Measurements from ENCODE around the gene PHLDA3.

PHLDA3 gene

GRCh38 chr1:201465698-201466290, 3.2 kb downstream of the PHLDA3 start:
- no peak for DNase-seq

- no peak for DNase-seq
Measured at GRCh38 chr1:201463071-201463552, 5.9 kb downstream of the PHLDA3 start.

DNA sequence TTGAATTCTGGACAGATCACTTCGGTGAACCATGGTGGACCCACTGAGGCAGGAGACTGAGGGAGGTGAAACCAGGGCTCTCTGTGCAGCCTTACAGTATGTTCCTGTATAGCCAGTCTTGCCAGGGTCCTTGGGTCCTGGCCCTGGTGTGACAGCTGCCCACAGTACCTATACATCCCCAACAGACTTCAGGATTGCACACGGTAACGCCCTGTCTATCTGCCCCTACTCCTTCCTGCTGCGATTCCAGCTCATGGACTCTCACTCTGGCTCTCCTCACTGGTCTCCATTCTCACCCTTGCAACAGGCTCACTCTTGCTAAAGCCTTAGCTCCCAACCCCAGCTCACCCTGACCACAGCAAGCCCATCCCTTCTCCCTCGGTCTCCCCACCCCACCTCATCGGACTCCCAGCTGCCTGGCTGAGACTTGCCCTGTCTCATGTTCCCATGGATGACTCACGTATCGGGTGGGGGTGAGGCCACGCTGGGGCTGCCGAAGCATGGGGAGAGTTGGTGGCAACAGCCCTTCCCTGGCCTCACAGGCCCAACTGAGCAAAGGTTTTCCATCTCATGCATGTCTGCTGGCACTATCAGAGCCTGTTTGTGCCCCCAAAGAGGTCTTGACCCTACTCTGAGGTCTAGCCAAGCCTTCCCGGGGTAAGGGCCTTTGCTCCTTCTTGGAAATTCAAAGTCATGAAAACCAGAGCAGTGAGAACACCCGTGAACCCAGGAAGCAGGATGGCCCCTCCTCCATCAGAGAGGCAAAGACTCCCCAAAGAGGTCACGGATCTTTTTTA, 7.1 kb downstream of the PHLDA3 start:
- DNase-seq, result peak; percentile 23

DNA sequence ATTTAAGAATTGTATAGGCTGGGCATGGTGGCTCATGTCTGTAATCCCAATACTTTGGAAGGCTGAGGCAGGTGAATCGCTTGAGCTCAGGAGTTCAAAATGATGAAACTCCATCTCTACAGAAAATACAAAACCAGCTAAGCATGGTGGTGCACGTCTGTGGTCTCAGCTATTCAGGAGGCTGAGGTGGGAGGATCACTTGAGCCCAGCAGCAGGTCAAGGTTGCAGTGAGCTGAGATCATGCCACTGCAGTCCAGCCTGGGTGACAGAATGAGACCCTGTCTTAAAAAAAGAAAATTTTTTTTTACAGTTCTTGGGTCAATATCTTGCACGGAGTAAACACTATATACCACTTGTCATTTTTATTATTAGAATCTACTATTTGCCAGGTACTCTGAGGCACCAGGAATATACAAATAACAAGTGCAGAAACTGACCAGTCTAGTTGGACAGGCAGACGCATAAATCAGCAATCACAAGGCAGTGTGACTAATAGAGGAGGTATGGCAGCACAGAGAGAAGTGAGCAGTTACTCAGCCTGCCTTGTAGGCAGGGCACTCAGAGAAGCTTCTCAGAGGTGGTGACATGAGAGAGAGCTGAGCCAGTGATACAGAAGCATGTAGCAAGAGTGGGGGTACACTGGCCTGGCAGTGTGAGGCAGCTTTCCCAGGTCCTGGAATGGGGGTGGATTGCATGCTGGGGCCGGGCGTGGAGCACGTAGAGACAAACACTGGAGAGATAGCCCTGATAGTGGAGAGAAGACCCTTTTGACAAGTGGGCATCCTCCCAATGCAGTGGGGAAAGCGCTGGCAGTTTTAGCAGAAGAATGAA, 8.0 kb downstream of the PHLDA3 start:
- DNase-seq, result no peak

- DNase-seq, result no peak
Measured at GRCh38 chr1:201459775-201460174, 9.2 kb downstream of the PHLDA3 start.

DNA sequence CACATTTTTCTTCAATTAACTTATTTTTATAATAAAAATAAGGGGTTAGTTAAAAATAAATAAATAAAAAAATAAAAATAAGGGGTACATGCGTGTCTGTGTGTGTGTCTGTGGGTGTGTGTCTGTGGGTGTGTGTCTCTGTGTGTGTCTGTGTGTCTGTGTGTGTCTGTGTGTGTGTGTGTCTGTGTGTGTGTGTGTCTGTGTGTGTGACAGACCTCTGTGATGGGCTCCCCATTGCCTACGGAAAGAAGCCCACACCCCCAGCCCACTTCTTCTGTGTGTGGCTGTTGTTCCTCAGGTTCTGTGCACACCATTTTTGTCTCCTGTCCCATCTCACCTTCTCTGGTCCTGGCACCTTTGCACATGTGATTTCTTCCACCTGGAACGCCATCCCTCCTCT, 9.9 kb downstream of the PHLDA3 start:
- DNase-seq, result no peak

GRCh38 chr1:201457508-201457960, 11.5 kb downstream of the PHLDA3 start:
- DNase-seq, result no peak

- DNase-seq, result peak; percentile 43
Measured at GRCh38 chr1:201456499-201457309, 12.3 kb downstream of the PHLDA3 start.

DNA sequence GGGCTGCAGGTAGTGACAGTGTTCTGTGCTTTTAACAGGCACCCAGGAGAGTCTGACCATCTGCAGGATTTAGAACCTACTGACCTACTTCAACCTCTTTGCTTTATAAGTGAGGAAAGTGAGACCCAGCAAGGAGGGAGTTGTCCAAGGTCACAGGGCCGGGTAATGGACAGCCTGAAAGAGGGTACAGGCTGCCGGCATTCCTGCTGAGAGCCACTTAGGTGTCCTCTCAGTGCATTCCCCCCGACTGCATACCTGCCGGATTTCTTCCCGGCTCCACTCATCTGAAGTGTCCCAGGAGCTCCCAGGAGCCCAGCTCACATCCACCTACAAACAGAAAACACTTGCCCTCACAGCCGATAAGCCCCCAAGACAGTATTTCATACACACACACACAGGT, 13.9 kb downstream of the PHLDA3 start:
- DNase-seq, result no peak

DNA sequence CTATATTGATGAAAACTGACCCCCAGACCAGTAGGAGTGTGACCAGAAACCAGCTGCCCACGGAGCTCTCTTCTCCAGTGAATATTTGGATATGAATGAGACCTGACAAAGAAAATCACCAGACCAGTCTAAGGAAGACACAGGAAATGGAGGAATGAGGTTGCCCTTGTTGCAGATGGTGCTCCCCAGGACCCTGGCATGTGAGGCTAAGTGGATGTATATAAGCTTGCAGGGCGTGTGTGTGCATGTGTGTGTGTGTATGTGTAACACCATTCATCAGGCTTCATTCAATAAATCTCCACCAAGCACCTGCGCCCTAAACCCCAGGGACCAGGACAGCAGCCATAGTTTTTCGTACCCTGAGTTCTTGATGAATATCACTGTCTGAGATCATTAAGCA, 14.4 kb downstream of the PHLDA3 start:
- no peak for DNase-seq

DNA sequence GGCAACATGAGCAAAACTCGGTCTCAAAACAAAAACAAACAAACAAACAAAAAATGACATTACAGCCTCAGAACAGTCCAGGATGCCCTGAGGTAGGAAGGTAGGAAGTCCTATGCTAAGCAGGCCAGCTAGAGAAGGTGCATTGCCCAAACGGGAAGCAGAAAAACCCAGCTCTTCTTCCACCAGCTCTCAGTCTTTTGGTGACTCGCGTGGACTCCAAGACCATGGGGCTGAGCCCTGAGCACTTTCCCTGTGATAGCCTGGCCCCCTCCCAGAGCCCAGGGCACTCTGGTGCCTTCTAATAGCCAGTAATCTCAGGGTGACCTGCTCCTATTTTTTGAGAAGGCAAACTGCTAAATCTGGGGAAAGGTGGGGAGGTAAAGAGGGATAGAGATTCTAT, 16.1 kb downstream of the PHLDA3 start:
- DNase-seq, result no peak

GRCh38 chr1:201450721-201451291, 18.2 kb downstream of the PHLDA3 start:
- peak; percentile 73 for DNase-seq

DNA sequence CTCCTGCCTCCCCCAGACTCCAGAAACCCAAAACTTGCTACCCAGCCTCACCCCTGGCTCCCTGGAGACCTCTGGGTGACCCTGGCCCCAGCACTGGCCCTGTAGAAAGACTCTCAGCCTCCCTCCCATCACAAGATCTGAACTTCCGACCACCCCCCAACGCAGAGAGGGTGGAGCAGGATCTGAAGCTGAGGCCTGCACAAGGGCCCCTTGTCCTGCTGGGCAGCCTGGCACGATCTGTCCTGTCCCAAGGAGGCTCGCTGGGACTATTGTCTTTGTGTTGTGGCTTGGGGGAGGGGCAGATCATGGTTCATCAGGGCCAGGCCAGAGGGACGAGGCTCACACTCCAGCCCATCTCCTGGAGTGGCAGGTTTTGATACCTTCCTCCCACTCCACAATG, 20.0 kb downstream of the PHLDA3 start:
- no peak for DNase-seq

- DNase-seq, result peak; percentile 64
Measured at GRCh38 chr1:201447903-201448871, 20.8 kb downstream of the PHLDA3 start.

DNA sequence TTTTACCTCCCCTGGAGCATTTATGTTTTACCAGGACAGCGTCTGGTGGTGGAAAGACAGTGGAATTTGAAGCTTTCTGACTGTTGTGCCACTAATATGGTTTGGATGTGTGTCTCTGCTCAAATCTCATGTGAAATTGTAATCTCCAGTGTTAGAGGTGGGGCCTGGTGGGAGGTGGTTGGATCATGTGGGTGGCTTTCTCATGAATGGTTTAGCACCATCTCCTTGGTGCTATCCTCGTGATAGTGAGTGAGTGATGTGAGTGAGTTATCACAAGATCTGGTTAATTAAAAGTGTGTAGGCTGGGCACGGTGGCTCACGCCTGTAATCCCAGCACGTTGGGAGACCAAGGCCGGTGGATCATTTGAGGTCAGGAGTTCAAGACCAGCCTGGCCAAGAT, 23.7 kb downstream of the PHLDA3 start:
- DNase-seq, result no peak

DNA sequence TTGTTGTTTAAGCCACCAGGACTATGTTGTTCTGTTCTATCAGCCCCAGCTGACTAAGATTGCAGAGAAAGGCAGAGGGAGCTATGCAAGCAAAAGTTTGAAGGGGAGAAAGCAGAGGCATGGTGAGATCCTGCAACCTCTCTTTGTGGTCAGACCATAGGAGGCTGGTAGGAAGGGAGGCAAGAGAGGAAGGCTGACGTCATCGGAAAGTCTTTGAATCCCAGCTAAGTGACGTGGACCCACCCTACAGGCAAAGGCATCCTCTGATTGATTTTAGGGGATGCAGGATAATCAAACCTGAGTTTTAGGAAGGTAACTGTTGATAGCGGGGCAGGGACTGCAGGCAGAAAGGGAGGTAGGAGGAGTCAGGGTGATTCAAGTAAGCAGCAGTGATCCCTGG, 24.2 kb downstream of the PHLDA3 start:
- no peak for DNase-seq

DNA sequence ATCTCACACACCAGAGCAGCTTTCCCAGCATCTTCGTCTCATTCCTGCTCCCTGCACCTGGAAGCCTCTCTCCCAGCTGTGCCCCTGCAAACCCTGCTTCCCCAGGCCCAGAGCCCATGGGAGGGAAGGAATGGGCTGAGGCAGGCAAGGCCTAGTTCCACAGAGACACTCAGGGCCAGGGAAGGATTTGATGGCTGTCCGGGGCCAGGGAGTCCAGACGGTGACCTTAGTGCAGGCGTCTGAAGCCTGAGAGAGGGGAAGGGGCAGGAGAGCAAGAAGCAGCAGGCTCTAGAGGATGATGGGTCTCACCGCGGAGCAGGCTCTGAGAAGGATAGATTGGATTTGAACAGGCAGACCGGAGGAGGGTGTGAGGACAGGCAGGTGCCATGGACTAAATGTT, 25.2 kb downstream of the PHLDA3 start:
- no peak for DNase-seq

DNA sequence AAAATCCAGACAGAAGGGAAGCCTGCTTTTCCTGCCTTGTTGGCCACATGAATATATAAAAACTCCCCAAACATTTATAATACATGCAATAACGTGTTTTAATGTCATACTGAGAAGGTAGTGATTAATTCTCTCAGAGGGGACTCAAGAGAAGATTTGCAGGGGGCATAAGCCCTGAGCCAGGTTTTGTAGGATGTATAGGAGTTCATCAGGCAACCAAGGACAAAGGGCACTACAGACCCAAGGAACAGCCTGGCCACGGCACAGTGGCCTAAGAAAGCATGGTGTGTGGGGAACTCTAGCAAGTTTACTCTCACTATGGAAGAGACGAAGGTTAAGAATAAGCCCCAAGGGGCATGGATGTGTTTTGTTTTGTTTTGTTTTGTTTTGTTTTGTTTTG, 32.0 kb downstream of the PHLDA3 start:
- no peak for DNase-seq

DNA sequence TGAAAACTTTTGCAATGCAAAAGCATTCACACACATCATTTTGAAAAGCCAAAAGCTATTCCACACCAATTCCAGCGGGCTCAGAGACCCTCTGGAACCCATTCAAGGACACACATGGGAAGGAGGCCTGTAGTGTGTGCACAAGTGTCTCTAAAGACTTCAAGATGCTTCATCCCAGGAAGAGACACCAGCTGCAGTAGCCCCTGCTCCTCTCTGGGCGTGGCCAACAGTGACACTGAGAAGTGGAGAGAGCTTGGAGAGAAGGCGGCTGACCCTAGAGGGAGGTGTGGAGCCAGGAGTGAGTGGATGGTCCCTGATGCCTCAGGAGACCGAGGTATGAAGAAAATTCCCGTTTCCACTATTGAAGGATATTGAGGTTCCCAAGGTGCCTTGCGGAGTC, 32.6 kb downstream of the PHLDA3 start:
- DNase-seq, result peak; percentile 23

DNA sequence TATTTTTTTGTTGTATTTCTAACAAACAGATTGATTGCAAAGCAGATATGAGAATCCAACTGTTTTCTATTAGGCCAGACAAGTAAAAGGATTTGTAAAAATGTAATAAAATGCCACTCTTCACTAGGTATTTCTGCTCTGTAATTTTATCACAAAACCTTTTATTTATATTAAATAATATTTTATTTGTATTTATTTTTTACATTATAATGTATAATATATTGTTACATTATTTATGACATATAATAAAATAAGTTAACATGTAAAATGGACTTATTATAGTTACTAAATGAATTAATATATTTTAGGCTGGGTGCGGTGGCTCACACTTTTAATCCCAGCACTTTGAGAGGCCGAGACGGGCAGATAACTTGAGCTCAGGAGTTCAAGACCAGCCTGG, 34.7 kb downstream of the PHLDA3 start:
- no peak for DNase-seq

DNA sequence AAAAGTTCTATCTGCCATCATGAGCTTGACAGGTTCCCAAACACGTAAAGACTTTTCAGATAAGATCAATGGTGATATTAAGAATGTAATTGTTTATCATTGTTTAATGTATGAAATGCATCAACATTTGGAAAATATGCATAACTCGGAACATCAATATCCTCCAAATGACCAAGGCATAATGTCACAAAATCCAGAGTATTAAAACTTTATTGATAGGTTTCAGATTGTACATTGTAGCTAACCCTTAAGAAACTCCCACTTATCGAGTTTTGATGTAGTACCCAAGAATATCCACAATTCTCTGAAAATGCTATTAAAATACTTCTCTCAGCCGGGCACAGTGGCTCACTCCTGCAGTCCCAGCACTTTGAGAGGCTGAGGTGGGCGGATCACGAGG, 35.4 kb downstream of the PHLDA3 start:
- no peak for DNase-seq
